ENCODE results near the gene PIK3CD.

GRCh38 chr1:9665193-9665592 is 13.7 kb downstream of the PIK3CD start:
- TF ChIP-seq, protein P1, sequence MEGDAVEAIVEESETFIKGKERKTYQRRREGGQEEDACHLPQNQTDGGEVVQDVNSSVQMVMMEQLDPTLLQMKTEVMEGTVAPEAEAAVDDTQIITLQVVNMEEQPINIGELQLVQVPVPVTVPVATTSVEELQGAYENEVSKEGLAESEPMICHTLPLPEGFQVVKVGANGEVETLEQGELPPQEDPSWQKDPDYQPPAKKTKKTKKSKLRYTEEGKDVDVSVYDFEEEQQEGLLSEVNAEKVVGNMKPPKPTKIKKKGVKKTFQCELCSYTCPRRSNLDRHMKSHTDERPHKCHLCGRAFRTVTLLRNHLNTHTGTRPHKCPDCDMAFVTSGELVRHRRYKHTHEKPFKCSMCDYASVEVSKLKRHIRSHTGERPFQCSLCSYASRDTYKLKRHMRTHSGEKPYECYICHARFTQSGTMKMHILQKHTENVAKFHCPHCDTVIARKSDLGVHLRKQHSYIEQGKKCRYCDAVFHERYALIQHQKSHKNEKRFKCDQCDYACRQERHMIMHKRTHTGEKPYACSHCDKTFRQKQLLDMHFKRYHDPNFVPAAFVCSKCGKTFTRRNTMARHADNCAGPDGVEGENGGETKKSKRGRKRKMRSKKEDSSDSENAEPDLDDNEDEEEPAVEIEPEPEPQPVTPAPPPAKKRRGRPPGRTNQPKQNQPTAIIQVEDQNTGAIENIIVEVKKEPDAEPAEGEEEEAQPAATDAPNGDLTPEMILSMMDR (IDR thresholded peaks at IDR 0.05): no peak
- no peak for TF ChIP-seq POLR2A (IDR thresholded peaks at IDR 0.05)
